ENCODE measurements around the gene AGR2. TPM values are rescaled to one million over a fixed set of nuclear protein-coding genes. Genes with fewer than 3 reads are reported as not detected.

The AGR2 gene
- total and polyA plus RNA-seq, 10 of the 15 experiments (the other 5 are each of a cell fraction or from before 2014, with no cell fraction given), result 0.67 TPM; not detected in 9

GRCh38 chr7:16780596-16780995 is 24.2 kb downstream of the AGR2 start:
- Histone ChIP-seq H4K20me1 (ENCODE audit: control insufficient read depth, insufficient read depth) (no peaks in the 10 kb centered on the region), H3K36me3 (ENCODE audit: control insufficient read depth in 2 of 2, insufficient read depth in 2 of 2, low read length in 1 of 2) (no peaks in the 10 kb centered on the region), H3K79me2 (ENCODE audit: control insufficient read depth, insufficient read depth, low read length) (no peaks in the 10 kb centered on the region), H3K27ac (ENCODE audit: control insufficient read depth, insufficient read depth) (no peak overlapping the region), H3K27me3 (replicated peaks in 1 of 2; ENCODE audit: control insufficient read depth in 2 of 2, insufficient read depth in 2 of 2, low read length in 1 of 2) (no peaks in the 10 kb centered on the region; a peak in 1 of 4 replicates), H3K4me3 (no peak overlapping the region), H3K9ac (ENCODE audit: control insufficient read depth, insufficient read depth, low read length) (no peak overlapping the region), H3K4me1 (ENCODE audit: control insufficient read depth, insufficient read depth, low read length) (no peaks in the 10 kb centered on the region), H3K9me3 (replicated peaks; ENCODE audit: control insufficient read depth, insufficient read depth, low read length) (no peaks in the 10 kb centered on the region), H3K4me2 (ENCODE audit: control insufficient read depth, insufficient read depth) (no peak overlapping the region), H2AFZ (ENCODE audit: control insufficient read depth, low read depth, low read length) (no peak overlapping the region)
- 0% methylated on average over 1 of the region's 1 CpG for WGBS (ENCODE audit: insufficient coverage, insufficient replicate concordance, low lambda C conversion rate, missing lambda C conversion rate)
- BruUV-seq (replicated peaks), result no TSS peak
- no peak for DNase-seq (ENCODE audit: low read depth, low spot score)
- CTCF ChIA-PET, result interaction anchor here (1.7 kb wide), 1 partner anchor 10 kb away, joined by 6 read pairs; no protein-coding TSS in a partner anchor
- RAD21 ChIA-PET (ENCODE audit: unreplicated experiment), result no interaction called here
- no peak for TF ChIP-seq WRNIP1 (IDR thresholded peaks at IDR 0.05; ENCODE audit: borderline replicate concordance, low read depth, low read length)
- no peak for TF ChIP-seq SPI1 (IDR thresholded peaks at IDR 0.05; ENCODE audit: borderline replicate concordance, insufficient read depth, low read depth, low read length)
- no peak for TF ChIP-seq IKZF2 (IDR thresholded peaks at IDR 0.05)
- TF ChIP-seq YBX1 (IDR thresholded peaks at IDR 0.05), result no peak
- TF ChIP-seq CBX5 (IDR thresholded peaks at IDR 0.05; ENCODE audit: low read depth), result no peak
- no peak for TF ChIP-seq SIX5 (IDR thresholded peaks at IDR 0.05; ENCODE audit: low read depth, low read length, severe bottlenecking)
- TF ChIP-seq HSF1 (IDR thresholded peaks at IDR 0.05; ENCODE audit: low read depth, low read length), result no peak
- no peak for TF ChIP-seq STAT3 (IDR thresholded peaks at IDR 0.05; ENCODE audit: low read depth, low read length)
- no peak for TF ChIP-seq BMI1 (IDR thresholded peaks at IDR 0.05; ENCODE audit: borderline replicate concordance)
- no peak for TF ChIP-seq PAX5 (IDR thresholded peaks at IDR 0.05; ENCODE audit: borderline replicate concordance, low read depth, low read length)
- TF ChIP-seq MEF2B (IDR thresholded peaks at IDR 0.05; ENCODE audit: partially characterized antibody, poor library complexity, severe bottlenecking), result no peak
- no peak for TF ChIP-seq JUND (IDR thresholded peaks at IDR 0.05; ENCODE audit: low read depth, low read length)
- TF ChIP-seq ZBTB11 (CRISPR knock-in tag; IDR thresholded peaks at IDR 0.05), result no peak
- no peak for TF ChIP-seq ZBTB40 (IDR thresholded peaks at IDR 0.05; ENCODE audit: borderline replicate concordance)
- no peak for TF ChIP-seq IRF4 (IDR thresholded peaks at IDR 0.05; ENCODE audit: low read depth, low read length)
- TF ChIP-seq POLR2AphosphoS5 (IDR thresholded peaks at IDR 0.05; ENCODE audit: low read length), result no peak
- no peak for TF ChIP-seq CHD2 (IDR thresholded peaks at IDR 0.05; ENCODE audit: borderline replicate concordance, low read depth, low read length)
- intact Hi-C loops (cut with micrococcal nuclease; ENCODE audit: unreplicated experiment) (no loop called here), in situ Hi-C loops (cut with MboI) (no loop called here)
- no peak for ATAC-seq
- FAIRE-seq, result no peak
- POLR2A ChIA-PET, result no interaction called here
- SMC1A ChIA-PET (ENCODE audit: uncharacterized antibody, unreplicated experiment), result no interaction called here

All from GM12878 (cell line).